Tibial nerve (tissue), 3 donors: ENCODE measurements around the gene SGMS2.

Experiments
- CTCF ChIP-seq, 5 experiments: fragments of 200-600 bp in 3 of 5; fragments of 450-650 bp in 2 of 5; sonication (generic) in 3 of 5; IDR thresholded peaks; one replicate each; pipeline ENCODE4 v1.5.1; 2016 to 2019; ENCODE audit warnings: antibody characterized with exemption in 5 of 5, mild to moderate bottlenecking in 3 of 5, moderate library complexity in 2 of 5
- POLR2A ChIP-seq, 2 donors: fragments of 450-650 bp; IDR thresholded peaks; one replicate each; pipeline ENCODE4 v1.6.1; 2017; ENCODE audit warnings: antibody characterized with exemption in 2 of 2, mild to moderate bottlenecking in 2 of 2, moderate library complexity in 2 of 2

GRCh38 chr4:107956011-107956410, 131.3 kb downstream of the SGMS2 start:
- TF ChIP-seq POLR2A (IDR thresholded peaks at IDR 0.05): no peak
- no peak for TF ChIP-seq CTCF (IDR thresholded peaks at IDR 0.05)
